ENCODE results near the gene SPDYE2.
"Not testable (repeated sequence)": the region's sequence is repeated elsewhere in the genome, so short reads cannot be mapped to it uniquely, and the experiment has no call there.

- not testable (repeated sequence) for TF ChIP-seq CTCF (IDR thresholded peaks at IDR 0.05); EHF (CRISPR knock-in tag; IDR thresholded peaks at IDR 0.05); POLR2A (IDR thresholded peaks at IDR 0.05; ENCODE audit: low read length); ESRRA (IDR thresholded peaks at IDR 0.05; ENCODE audit: borderline replicate concordance, low read length); RFX5 (IDR thresholded peaks at IDR 0.05); KDM1A (IDR thresholded peaks at IDR 0.05; ENCODE audit: low read depth); EP300 (IDR thresholded peaks at IDR 0.05); HOXB13 (CRISPR knock-in tag; IDR thresholded peaks at IDR 0.05; ENCODE audit: low read depth); CBX8 (IDR thresholded peaks at IDR 0.05); CHD2 (IDR thresholded peaks at IDR 0.05; ENCODE audit: low read length, partially characterized antibody); CHD4 (IDR thresholded peaks at IDR 0.05; ENCODE audit: borderline replicate concordance); RCOR1 (IDR thresholded peaks at IDR 0.05; ENCODE audit: low read depth, low read length); RAD21 (conservative IDR thresholded peaks at IDR 0.05 in 1 of 2, IDR thresholded peaks at IDR 0.05 in 1 of 2); REST (IDR thresholded peaks at IDR 0.05)
Observed at GRCh38 chr7:102514881-102515721, 35.9 kb upstream of the SPDYE2 start.

All from A549 (cell line).